Measurements from ENCODE around the gene CC2D1A.

CC2D1A gene

GRCh38 chr19:13935765-13936510 lies 29.9 kb downstream of the CC2D1A start:
- TF ChIP-seq ZC3H10 (CRISPR knock-in tag; IDR thresholded peaks at IDR 0.05), result no peak
- TF ChIP-seq ARNTL (CRISPR knock-in tag; IDR thresholded peaks at IDR 0.05; ENCODE audit: borderline replicate concordance, low read depth), result no peak
- no peak for TF ChIP-seq PPARA (CRISPR knock-in tag; IDR thresholded peaks at IDR 0.05; ENCODE audit: borderline replicate concordance)
- no peak for TF ChIP-seq CSRNP3 (CRISPR knock-in tag; IDR thresholded peaks at IDR 0.05)
- no peak for TF ChIP-seq ESRRG (CRISPR knock-in tag; IDR thresholded peaks at IDR 0.05)
- TF ChIP-seq TCF4 (CRISPR knock-in tag; IDR thresholded peaks at IDR 0.05; ENCODE audit: borderline replicate concordance), result no peak
- no peak for TF ChIP-seq ZNF8 (CRISPR knock-in tag; IDR thresholded peaks at IDR 0.05)
- no peak for TF ChIP-seq ZNF565 (CRISPR knock-in tag; conservative IDR thresholded peaks at IDR 0.05; ENCODE audit: low read depth)
- no peak for TF ChIP-seq CREB5 (CRISPR knock-in tag; IDR thresholded peaks at IDR 0.05; ENCODE audit: low read depth)
- no peak for ATAC-seq

GRCh38 chr19:13937479-13938300 lies 31.7 kb downstream of the CC2D1A start:
- ATAC-seq, result peak; percentile 79

GRCh38 chr19:13938301-13939064 lies 32.5 kb downstream of the CC2D1A start, which contains the start of gene PODNL1:
TSS of gene PODNL1 (minus strand) at chr19:13938417. CDS start at chr19:13938181, 236 bp downstream.
- TF ChIP-seq ARNTL (CRISPR knock-in tag; IDR thresholded peaks at IDR 0.05; ENCODE audit: borderline replicate concordance, low read depth) (no peak), ZNF70 (CRISPR knock-in tag; IDR thresholded peaks at IDR 0.05) (no peak), GLIS3 (CRISPR knock-in tag; IDR thresholded peaks at IDR 0.05) (no peak), CREB5 (CRISPR knock-in tag; IDR thresholded peaks at IDR 0.05; ENCODE audit: low read depth) (no peak)
- ATAC-seq, result peak; percentile 84

More at GRCh38 chr19:13937479-13938300, 31.7 kb downstream of the CC2D1A start:
- peak; percentile 27; the same call in 1 of the 2 replicates for TF ChIP-seq PATZ1 (CRISPR knock-in tag; IDR thresholded peaks at IDR 0.05; ENCODE audit: borderline replicate concordance)
- TF ChIP-seq ZFP3 (CRISPR knock-in tag; IDR thresholded peaks at IDR 0.05), result no peak

- ATAC-seq, result no peak
- no peak for TF ChIP-seq CREB5 (CRISPR knock-in tag; IDR thresholded peaks at IDR 0.05; ENCODE audit: low read depth)
- TF ChIP-seq BACH2 (CRISPR knock-in tag; IDR thresholded peaks at IDR 0.05; ENCODE audit: borderline replicate concordance), result no peak
- no peak for TF ChIP-seq ZFP3 (CRISPR knock-in tag; IDR thresholded peaks at IDR 0.05)
- no peak for TF ChIP-seq TSHZ2 (CRISPR knock-in tag; IDR thresholded peaks at IDR 0.05)
- no peak for TF ChIP-seq ZNF565 (CRISPR knock-in tag; conservative IDR thresholded peaks at IDR 0.05; ENCODE audit: low read depth)
- no peak for TF ChIP-seq GLIS3 (CRISPR knock-in tag; IDR thresholded peaks at IDR 0.05)
- TF ChIP-seq ISL1 (CRISPR knock-in tag; IDR thresholded peaks at IDR 0.05), result no peak
- no peak for TF ChIP-seq ZC3H10 (CRISPR knock-in tag; IDR thresholded peaks at IDR 0.05)
- no peak for TF ChIP-seq RARB (CRISPR knock-in tag; IDR thresholded peaks at IDR 0.05)
- no peak for TF ChIP-seq ZNF8 (CRISPR knock-in tag; IDR thresholded peaks at IDR 0.05)
- no peak for TF ChIP-seq TOX (CRISPR knock-in tag; IDR thresholded peaks at IDR 0.05; ENCODE audit: borderline replicate concordance)
- TF ChIP-seq CSDC2 (CRISPR knock-in tag; IDR thresholded peaks at IDR 0.05), result no peak
- TF ChIP-seq PPARA (CRISPR knock-in tag; IDR thresholded peaks at IDR 0.05; ENCODE audit: borderline replicate concordance), result no peak
Measured at GRCh38 chr19:13942023-13942684, 36.2 kb downstream of the CC2D1A start.
